ENCODE results near the gene VGF. TPM values are rescaled to one million over a fixed set of nuclear protein-coding genes. Genes with fewer than 3 reads are reported as not detected.

The VGF gene
- total RNA-seq, 2 experiments from 2014 or later: not detected

DNA sequence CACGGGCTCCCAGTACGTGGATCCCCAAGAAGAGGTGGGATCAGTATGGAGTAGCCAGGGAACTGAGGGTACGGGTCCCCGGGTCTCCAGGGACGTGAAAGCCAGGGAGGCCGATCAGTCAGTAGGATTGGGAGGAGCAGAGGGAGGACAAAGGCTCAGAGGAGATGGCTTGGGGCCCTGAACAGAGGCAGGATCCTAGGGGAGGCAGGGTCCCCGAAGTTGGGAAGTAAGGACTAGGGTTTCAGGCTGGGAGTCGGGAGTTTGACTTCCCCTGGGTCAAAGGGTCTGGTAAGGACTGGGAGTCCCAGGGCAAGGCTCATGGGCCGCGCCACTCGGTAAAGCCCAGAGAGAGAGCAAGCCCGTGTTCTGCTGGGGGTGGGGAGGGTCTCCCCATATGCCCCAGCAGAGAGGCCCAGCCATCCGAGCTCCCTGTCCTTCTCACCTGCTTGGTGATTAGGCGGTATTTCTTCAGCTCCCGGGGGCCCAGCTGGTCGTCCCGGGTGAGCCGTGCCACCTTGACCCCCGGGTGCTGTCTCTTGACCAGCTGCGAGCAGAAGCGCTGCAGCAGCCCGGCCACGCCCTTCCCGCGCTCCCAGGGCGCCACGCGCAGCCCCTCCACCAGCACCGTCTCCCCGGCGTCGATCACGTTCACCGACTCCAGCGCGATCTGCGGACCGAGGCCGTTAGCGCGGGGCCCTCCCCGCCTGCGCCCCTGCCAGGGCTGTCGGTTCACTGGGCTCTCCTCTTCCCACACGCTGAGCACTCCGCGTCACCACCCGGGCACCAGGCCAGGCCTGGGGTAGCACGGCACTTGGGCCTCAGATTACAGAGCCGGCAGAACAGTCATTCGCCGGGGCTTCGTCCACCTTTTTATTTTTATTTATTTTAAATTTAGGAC, 7.7 kb upstream of the VGF start:
- no peaks in the 10 kb centered on the region for H3K36me3 Mint-ChIP-seq
- H3K4me3 Mint-ChIP-seq: no peak overlapping the region
- no peaks in the 10 kb centered on the region for H3K9me3 Mint-ChIP-seq
- no peak for DNase-seq
- H3K4me1 Mint-ChIP-seq: peaks cover 41% of the 10 kb centered on the region
- H3K27ac Mint-ChIP-seq: no peak overlapping the region
- peaks cover 95% of the 10 kb centered on the region for H3K27me3 Mint-ChIP-seq

DNA sequence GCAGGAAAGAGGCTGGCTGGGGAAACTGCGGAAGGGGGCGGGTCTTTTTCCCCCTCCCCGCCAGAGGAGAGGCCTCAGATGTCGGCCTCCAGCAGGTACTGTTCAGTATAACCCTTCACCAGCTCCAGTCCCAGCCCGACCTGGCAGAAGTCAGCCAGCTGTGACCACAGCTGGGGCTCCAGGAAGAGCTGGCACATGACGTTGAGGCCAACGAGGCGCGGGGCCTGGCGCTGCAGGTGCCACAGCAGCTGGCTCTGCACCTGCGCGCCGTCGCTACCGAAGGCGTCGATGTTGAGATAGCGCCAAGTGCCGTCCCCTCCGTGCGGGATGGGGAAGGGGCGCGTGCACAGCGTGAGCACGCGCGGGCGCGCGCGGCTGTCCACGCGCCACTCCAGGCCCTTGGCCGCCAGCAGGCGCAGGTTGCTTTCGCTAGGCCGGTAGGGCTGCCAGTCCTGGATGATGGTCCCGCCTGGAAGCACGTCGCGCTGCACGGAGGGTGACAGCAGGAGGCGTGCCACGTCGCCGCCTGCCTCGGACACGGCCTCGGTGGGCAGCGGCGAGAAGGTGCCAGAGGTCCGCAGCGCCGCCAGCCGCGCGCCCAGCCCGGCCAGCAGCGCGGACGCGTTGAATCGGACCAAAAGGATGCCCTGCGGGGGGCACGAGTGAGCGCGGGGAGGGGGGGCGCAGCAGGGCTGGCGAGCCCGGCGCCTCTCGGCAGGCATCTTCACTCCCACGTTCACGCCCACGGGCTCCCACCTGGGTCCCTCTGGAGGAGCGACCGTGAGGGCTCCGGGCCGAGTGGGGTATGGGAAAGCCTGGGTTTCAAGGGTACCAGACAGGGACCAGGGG, 6.9 kb upstream of the VGF start:
- H3K27me3 Mint-ChIP-seq: peaks cover 95% of the 10 kb centered on the region
- peaks cover 47% of the 10 kb centered on the region for H3K4me1 Mint-ChIP-seq
- no peak overlapping the region for H3K4me3 Mint-ChIP-seq
- no peaks in the 10 kb centered on the region for H3K9me3 Mint-ChIP-seq
- DNase-seq: no peak
- no peak overlapping the region for H3K27ac Mint-ChIP-seq
- H3K36me3 Mint-ChIP-seq: no peaks in the 10 kb centered on the region

DNA sequence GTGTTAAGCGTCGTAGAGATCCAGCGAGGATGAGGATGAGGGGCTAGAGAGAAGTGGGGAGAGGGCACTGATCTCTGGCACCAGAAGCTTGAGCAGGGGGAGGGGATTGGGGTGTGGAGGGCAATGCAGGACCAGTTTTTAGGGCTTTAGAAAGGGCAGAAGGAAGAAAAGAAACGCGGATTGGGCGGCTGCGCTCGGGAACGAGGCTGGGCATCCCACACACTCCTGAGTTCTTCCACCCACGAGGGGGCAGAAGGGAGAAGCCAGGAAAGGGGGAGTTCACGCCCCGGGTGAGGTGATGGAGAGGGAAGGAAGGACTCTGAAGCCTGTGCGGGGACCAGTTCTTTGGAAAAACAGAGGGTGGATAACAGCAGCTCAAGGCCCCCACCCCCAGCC, 6.1 kb upstream of the VGF start:
- Mint-ChIP-seq H3K4me1 (peaks cover 54% of the 10 kb centered on the region), H3K27me3 (peaks cover 95% of the 10 kb centered on the region), H3K4me3 (peak overlapping the region; percentile 11), H3K9me3 (no peaks in the 10 kb centered on the region), H3K27ac (no peak overlapping the region), H3K36me3 (no peaks in the 10 kb centered on the region)
- DNase-seq: no peak

DNA sequence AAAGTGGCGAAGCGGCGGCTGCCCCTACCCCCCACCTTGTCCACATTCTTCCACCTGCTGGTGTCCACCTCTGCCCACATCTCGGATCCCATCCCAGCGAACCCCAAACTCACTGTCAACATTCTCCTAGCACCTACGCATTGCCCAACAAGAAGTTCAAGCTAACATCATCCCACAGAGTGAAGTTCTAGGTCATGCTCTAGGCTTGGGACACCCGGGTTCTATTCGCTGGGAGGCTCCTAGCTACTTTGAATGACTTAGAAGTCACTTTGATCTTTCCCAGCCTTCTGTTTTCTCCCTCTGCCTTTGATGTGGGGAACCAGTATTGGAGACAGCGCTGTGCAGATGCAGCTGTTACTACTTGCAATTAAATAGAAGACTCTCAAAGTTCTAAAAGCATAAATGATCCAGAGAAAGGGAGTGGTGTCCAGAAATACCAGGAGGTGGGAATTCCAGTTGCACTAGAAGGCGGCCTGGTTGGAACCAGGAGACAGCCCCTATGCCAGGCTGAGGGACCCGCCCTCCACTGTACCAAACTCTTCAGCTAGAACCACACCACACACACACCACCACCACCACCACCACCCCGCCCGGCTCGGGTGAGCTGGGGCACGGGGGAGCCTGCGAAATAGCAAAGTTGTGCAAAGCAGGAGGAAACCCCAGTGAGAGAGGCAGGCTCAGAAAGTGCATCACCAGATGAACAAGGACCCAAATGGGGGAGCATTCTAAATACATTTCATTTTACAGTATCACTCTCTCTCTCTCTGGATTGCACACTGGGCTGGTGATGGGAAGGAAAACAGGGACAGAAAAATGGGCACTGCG, 5.5 kb upstream of the VGF start:
- Mint-ChIP-seq H3K27me3 (peaks cover 95% of the 10 kb centered on the region), H3K4me1 (peaks cover 59% of the 10 kb centered on the region), H3K9me3 (no peaks in the 10 kb centered on the region), H3K36me3 (no peaks in the 10 kb centered on the region), H3K4me3 (no peak overlapping the region), H3K27ac (no peak overlapping the region)
- DNase-seq: no peak

DNA sequence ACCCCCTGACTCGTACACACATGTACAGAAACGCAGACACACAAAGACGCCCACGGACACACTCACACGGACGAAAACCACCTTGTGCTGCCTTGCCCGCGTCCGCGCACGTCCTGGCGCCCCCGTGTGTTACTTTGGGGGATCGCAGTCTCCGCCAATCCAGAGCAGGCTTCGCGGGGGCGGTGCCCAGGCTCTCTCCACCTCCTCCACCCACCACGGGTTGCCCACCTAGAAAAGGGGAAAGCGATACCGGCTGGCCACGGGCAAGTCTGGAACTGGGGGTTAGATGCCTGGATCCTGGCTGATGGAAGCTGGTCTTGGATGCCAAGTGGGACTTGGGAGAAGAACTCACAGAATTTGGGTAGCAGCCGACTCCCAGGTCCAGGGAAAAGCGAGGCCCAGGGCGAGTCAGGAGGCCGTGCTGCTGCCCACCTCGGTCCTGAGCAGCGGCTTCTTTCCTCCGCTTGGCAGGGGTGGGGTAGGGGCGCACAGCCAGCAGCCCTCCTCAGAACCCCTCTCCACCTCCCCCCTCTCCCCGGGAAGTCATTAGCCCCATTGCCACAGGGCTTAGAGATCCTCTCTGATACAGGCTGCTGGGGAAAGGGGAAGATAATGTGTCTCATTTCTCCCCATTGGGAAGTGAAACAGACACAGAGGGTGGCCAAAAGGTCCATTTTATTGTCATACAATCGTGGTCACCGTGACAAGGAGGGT, 4.6 kb upstream of the VGF start:
- Mint-ChIP-seq H3K4me3 (no peak overlapping the region), H3K4me1 (peaks cover 63% of the 10 kb centered on the region), H3K27ac (no peak overlapping the region)

DNA sequence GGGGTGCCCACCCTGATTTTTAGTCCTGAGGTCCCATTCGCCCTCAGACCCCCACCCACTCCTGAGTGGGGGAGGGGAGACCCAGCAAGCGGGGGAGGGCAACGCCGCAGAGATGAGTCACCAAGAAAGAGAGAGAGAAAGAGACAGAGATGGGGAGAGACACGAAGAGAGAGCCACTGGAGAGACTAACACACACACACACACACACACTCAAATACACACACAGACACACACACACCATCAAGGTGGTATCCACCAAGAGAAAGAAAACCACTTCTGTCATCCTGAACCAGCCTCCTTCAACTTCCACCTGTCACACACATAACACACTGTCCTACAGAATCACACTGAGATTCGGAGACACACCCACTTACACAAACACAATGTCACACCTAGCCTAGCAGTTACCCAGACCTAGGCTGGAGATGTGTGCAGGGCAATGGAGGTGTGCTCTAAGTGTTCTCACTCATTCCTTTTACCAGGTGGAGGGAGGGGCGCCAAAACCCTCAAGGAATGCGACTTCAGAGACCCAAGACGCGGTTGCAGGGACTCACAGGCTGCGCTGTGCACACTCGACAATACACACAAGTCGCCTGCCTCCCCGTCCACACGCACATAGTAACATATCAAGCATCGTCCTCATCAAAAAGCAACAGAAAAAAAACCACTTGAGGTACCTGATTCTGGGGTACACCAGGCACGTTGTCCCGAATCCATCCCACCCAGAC, 3.9 kb upstream of the VGF start:
- Mint-ChIP-seq H3K36me3 (peaks cover 2% of the 10 kb centered on the region), H3K27me3 (peaks cover 94% of the 10 kb centered on the region), H3K9me3 (no peaks in the 10 kb centered on the region), H3K27ac (no peak overlapping the region), H3K4me1 (peaks cover 62% of the 10 kb centered on the region), H3K4me3 (no peak overlapping the region)
- DNase-seq: no peak

More for the DNA sequence above, 4.6 kb upstream of the VGF start:
- peak; percentile 80 for DNase-seq
- no peaks in the 10 kb centered on the region for H3K9me3 Mint-ChIP-seq
- peaks cover 95% of the 10 kb centered on the region for H3K27me3 Mint-ChIP-seq
- H3K36me3 Mint-ChIP-seq: peaks cover 2% of the 10 kb centered on the region

DNA sequence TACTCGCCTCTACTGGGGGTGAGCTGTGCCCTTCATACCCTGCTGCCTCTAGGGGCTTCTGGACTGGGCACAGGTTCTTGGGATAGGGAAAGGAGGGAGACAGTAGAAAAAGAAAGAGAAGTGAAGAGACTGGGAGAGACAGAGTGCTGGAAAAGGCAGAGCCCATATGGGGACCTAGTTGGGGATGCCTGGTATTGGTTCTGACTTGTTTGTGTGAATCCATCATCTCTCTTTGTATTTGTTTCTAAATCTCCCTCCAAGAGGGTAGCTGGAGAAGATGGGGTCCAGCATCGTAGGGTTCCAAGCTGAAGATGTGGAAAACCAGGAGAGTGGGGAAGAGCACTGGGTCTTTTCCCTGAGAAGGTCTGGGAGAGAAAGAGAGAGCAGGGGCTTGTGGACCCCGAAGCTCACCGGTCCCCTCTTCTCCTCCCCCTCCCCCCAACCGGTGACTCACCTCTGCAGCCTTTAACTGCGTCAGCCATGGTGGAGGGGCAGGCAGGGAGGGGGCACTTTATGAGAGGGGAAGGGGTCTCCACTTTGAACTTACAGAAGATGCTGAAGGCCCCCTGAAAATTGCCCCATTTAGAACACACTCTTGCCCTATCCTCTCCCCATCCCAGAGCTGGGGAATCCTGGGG, 3.2 kb upstream of the VGF start:
- DNase-seq: no peak
- peaks cover 88% of the 10 kb centered on the region for H3K27me3 Mint-ChIP-seq
- no peak overlapping the region for H3K27ac Mint-ChIP-seq
- H3K4me1 Mint-ChIP-seq: peaks cover 57% of the 10 kb centered on the region
- H3K4me3 Mint-ChIP-seq: no peak overlapping the region
- H3K36me3 Mint-ChIP-seq: peaks cover 2% of the 10 kb centered on the region
- H3K9me3 Mint-ChIP-seq: no peaks in the 10 kb centered on the region

DNA sequence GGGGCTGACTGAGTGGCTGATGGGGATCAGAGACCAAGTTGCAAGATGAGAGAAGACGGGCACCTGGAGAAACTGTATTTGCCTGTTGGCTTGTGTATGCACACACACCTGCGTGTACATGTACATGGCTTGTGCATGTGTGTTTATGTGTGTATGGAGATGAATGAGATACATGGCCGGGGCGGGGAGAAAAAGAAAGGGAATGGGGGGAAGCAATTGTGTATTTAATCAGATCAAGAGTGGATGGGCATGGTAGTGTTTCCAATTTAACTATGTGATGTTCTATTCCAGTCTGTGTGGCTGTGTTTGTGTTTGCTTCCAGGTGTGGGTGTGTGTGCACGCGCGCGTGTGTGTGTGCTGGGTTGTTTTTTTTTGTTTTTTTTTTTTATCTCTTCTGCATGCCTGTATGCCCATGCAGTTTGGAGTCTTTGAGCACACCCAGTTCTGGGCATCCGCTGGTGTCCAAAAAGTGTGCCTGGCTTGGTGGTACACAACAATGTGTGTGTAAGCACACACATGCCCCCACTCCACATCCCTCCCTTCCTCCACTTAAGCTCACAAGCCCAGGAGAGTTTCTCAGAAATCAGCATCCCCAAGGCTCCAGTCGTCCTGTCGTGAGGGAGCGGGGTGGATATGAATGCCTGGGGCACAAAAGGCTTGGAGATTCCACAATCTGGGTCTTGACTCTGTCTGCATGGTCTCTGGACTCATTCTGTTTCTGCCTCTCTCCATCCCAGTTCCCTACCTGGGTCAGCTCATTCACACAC, 2.5 kb upstream of the VGF start:
- no peak overlapping the region for H3K4me3 Mint-ChIP-seq
- H3K36me3 Mint-ChIP-seq: peaks cover 2% of the 10 kb centered on the region
- peaks cover 57% of the 10 kb centered on the region for H3K4me1 Mint-ChIP-seq
- no peaks in the 10 kb centered on the region for H3K9me3 Mint-ChIP-seq
- H3K27me3 Mint-ChIP-seq: peaks cover 85% of the 10 kb centered on the region
- DNase-seq: no peak
- H3K27ac Mint-ChIP-seq: no peak overlapping the region

DNA sequence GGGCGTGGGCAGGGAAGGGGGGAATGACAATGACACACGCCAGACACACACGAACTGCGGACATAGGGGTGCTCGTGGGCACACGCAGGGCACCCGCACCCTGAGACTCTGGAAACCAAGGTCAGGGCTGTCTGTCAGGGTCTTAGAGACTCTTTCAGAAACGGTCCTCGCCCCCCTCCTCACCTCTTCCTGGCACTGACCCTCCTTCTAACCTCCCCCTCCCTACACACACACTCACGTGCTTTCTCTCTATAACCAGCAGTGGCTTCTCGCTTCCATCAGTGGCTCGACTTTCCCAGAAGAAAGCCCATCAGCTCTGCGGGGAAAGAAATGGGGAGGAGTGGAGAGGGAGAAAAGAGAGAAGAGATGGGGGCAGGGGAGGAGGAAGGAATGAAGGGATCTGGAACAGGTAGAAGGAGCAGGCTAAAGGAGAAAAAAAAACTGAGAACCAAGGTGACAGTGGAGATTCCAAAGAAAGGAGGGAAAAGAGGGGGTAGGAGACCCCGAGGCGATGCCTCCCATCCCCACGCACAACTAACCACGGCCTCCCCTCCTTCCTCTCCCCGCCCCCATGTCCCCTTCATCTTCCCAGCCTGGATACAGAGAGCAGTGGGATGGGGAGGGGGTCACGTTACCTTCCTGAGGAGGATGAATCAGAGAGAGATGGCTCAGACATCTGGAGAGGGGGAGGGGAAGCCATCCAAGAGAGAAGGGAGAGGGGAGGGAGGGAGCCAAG, 1.7 kb upstream of the VGF start:
- H3K27ac Mint-ChIP-seq: no peak overlapping the region
- H3K36me3 Mint-ChIP-seq: peaks cover 2% of the 10 kb centered on the region
- H3K9me3 Mint-ChIP-seq: no peaks in the 10 kb centered on the region
- no peak for DNase-seq
- H3K27me3 Mint-ChIP-seq: peaks cover 88% of the 10 kb centered on the region
- peaks cover 59% of the 10 kb centered on the region for H3K4me1 Mint-ChIP-seq
- H3K4me3 Mint-ChIP-seq: no peak overlapping the region

DNA sequence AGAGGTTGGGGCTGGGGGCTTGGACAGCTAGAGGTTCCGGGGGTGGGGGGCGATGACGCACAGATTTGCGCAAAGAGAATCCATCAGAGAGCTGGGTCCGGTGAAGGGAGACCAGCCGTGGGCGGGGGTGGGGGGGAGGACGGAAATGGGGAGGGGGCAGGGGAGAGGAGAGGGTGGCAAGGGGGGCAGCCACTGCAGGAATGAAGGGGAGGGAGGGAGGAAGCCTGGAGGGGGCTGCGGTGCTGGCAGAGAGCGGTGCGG, 1.2 kb upstream of the VGF start:
- no peak overlapping the region for H3K27ac Mint-ChIP-seq
- peaks cover 86% of the 10 kb centered on the region for H3K27me3 Mint-ChIP-seq
- no peak overlapping the region for H3K4me3 Mint-ChIP-seq
- no peak for DNase-seq
- peaks cover 56% of the 10 kb centered on the region for H3K4me1 Mint-ChIP-seq
- no peaks in the 10 kb centered on the region for H3K9me3 Mint-ChIP-seq
- peaks cover 2% of the 10 kb centered on the region for H3K36me3 Mint-ChIP-seq

DNA sequence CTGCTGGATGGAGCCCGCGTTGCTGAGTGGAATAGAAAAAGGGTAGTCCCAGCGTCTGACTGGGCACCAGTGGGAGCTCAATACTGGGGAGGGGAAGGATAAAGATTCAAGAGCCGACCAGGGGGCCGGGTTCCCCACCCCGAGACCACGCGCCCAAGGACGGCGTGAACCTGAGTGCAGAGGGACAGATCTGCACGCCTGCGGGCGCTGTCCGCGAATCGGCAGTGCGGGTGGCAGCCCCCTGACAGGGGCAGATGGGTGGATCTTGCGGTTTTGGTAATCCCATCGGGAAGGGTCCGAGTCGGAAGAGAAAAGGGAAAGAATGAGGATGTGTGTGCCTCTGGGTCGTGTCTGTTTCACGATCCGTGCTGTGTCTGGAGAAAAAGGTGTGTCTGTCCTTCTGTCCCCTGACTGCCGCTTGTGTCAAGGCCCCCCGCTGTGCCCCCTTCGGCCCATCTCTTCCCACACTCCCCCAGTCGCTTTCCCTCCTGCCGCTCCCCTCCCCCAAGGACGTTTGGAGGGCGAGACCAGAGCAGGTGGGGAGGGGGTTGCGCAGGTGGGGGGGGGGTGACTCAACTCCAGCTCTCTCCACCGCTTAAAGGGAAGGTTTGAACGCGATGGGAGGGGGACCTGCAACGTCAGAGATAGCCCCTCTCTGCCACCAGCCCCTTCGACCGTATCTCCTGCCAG, 734 bp upstream of the VGF start:
- Mint-ChIP-seq H3K4me3 (peak overlapping the region; percentile 83), H3K9me3 (no peaks in the 10 kb centered on the region), H3K27me3 (peaks cover 85% of the 10 kb centered on the region), H3K27ac (no peak overlapping the region), H3K4me1 (peaks cover 51% of the 10 kb centered on the region), H3K36me3 (peaks cover 5% of the 10 kb centered on the region)
- DNase-seq: no peak
